Measurements from ENCODE around the gene TAAR1.

DNA sequence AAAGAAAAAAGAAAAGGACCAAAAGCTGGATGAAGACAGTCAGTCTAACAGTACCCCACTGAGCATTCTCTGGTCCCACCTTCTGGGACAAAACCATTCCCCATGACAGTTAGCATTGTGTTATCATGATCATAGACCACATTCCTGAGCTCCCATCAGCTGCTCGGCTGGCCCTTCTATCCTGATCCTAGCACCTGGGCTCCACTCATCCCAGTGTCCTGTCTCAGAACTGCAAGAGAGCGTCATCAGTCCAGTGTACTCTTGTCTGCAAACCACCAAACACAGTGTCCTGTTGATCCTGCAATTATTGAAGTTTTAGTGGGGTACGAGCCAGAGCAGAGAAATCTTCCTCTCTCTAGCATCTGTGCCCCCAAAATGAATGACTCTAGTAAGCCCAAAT, 16.0 kb upstream of the TAAR1 start:
- no peak for TF ChIP-seq POLR2AphosphoS5 (IDR thresholded peaks at IDR 0.05)
- TF ChIP-seq, protein P1, sequence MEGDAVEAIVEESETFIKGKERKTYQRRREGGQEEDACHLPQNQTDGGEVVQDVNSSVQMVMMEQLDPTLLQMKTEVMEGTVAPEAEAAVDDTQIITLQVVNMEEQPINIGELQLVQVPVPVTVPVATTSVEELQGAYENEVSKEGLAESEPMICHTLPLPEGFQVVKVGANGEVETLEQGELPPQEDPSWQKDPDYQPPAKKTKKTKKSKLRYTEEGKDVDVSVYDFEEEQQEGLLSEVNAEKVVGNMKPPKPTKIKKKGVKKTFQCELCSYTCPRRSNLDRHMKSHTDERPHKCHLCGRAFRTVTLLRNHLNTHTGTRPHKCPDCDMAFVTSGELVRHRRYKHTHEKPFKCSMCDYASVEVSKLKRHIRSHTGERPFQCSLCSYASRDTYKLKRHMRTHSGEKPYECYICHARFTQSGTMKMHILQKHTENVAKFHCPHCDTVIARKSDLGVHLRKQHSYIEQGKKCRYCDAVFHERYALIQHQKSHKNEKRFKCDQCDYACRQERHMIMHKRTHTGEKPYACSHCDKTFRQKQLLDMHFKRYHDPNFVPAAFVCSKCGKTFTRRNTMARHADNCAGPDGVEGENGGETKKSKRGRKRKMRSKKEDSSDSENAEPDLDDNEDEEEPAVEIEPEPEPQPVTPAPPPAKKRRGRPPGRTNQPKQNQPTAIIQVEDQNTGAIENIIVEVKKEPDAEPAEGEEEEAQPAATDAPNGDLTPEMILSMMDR (IDR thresholded peaks at IDR 0.05) = no peak
- no peak for TF ChIP-seq EP300 (IDR thresholded peaks at IDR 0.05)
